ENCODE measurements around the gene UMAD1. TPM values are rescaled to one million over a fixed set of nuclear protein-coding genes. Genes with fewer than 3 reads are reported as not detected.
A peak's percentile ranks its signal among the peaks of the same experiment; 100 is the strongest.

The UMAD1 gene
- total and polyA plus RNA-seq, 2 experiments from 2014 or later, result 8.4 to 12.4 TPM

DNA sequence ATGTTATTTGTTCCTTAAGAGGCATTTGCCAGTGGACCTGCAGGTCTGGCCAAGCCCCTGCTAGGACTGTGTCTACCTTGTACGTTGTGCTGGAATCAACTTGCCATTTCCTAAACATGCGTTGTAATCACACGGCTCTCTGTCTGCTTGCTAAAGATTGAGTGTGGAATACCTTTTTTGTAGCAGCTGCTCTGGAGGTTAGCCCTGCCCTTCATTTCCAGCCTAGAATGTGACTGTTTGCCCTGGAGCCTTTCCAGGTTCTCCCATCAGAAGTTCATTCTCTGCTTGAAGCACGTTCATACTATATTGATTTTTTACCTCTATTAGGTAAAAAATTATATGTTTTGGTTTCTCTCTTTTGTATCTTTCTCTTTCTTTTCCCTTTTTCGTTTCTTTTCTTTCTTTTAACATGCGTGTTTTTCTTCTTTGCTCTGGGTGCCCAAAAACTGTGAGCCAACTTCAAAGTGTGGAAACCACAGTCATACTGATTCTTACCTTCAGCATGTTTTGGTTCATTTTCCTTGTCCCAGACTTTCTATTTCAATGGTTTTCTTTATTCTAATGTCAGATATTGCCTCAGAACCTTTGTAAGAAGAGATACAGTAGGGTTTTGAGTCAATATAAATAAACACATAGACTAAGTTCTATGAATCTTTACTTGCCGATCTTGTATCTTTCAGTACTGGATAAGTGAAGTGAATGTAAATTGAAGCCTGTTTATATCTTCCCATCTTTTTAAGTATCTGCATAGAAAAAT, 189.7 kb downstream of the UMAD1 start (continued):
- TF ChIP-seq, protein P1, sequence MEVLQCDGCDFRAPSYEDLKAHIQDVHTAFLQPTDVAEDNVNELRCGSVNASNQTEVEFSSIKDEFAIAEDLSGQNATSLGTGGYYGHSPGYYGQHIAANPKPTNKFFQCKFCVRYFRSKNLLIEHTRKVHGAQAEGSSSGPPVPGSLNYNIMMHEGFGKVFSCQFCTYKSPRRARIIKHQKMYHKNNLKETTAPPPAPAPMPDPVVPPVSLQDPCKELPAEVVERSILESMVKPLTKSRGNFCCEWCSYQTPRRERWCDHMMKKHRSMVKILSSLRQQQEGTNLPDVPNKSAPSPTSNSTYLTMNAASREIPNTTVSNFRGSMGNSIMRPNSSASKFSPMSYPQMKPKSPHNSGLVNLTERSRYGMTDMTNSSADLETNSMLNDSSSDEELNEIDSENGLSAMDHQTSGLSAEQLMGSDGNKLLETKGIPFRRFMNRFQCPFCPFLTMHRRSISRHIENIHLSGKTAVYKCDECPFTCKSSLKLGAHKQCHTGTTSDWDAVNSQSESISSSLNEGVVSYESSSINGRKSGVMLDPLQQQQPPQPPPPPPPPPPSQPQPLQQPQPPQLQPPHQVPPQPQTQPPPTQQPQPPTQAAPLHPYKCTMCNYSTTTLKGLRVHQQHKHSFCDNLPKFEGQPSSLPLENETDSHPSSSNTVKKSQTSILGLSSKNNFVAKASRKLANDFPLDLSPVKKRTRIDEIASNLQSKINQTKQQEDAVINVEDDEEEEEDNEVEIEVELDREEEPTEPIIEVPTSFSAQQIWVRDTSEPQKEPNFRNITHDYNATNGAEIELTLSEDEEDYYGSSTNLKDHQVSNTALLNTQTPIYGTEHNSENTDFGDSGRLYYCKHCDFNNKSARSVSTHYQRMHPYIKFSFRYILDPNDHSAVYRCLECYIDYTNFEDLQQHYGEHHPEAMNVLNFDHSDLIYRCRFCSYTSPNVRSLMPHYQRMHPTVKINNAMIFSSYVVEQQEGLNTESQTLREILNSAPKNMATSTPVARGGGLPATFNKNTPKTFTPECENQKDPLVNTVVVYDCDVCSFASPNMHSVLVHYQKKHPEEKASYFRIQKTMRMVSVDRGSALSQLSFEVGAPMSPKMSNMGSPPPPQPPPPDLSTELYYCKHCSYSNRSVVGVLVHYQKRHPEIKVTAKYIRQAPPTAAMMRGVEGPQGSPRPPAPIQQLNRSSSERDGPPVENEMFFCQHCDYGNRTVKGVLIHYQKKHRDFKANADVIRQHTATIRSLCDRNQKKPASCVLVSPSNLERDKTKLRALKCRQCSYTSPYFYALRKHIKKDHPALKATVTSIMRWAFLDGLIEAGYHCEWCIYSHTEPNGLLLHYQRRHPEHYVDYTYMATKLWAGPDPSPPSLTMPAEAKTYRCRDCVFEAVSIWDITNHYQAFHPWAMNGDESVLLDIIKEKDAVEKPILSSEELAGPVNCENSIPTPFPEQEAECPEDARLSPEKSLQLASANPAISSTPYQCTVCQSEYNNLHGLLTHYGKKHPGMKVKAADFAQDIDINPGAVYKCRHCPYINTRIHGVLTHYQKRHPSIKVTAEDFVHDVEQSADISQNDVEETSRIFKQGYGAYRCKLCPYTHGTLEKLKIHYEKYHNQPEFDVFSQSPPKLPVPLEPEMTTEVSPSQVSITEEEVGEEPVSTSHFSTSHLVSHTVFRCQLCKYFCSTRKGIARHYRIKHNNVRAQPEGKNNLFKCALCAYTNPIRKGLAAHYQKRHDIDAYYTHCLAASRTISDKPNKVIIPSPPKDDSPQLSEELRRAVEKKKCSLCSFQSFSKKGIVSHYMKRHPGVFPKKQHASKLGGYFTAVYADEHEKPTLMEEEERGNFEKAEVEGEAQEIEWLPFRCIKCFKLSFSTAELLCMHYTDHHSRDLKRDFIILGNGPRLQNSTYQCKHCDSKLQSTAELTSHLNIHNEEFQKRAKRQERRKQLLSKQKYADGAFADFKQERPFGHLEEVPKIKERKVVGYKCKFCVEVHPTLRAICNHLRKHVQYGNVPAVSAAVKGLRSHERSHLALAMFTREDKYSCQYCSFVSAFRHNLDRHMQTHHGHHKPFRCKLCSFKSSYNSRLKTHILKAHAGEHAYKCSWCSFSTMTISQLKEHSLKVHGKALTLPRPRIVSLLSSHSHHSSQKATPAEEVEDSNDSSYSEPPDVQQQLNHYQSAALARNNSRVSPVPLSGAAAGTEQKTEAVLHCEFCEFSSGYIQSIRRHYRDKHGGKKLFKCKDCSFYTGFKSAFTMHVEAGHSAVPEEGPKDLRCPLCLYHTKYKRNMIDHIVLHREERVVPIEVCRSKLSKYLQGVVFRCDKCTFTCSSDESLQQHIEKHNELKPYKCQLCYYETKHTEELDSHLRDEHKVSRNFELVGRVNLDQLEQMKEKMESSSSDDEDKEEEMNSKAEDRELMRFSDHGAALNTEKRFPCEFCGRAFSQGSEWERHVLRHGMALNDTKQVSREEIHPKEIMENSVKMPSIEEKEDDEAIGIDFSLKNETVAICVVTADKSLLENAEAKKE (CRISPR knock-in tag; IDR thresholded peaks at IDR 0.05), result no peak
- no peak for TF ChIP-seq ZNF331 (CRISPR knock-in tag; IDR thresholded peaks at IDR 0.05; ENCODE audit: low read depth)
- TF ChIP-seq, protein P2, sequence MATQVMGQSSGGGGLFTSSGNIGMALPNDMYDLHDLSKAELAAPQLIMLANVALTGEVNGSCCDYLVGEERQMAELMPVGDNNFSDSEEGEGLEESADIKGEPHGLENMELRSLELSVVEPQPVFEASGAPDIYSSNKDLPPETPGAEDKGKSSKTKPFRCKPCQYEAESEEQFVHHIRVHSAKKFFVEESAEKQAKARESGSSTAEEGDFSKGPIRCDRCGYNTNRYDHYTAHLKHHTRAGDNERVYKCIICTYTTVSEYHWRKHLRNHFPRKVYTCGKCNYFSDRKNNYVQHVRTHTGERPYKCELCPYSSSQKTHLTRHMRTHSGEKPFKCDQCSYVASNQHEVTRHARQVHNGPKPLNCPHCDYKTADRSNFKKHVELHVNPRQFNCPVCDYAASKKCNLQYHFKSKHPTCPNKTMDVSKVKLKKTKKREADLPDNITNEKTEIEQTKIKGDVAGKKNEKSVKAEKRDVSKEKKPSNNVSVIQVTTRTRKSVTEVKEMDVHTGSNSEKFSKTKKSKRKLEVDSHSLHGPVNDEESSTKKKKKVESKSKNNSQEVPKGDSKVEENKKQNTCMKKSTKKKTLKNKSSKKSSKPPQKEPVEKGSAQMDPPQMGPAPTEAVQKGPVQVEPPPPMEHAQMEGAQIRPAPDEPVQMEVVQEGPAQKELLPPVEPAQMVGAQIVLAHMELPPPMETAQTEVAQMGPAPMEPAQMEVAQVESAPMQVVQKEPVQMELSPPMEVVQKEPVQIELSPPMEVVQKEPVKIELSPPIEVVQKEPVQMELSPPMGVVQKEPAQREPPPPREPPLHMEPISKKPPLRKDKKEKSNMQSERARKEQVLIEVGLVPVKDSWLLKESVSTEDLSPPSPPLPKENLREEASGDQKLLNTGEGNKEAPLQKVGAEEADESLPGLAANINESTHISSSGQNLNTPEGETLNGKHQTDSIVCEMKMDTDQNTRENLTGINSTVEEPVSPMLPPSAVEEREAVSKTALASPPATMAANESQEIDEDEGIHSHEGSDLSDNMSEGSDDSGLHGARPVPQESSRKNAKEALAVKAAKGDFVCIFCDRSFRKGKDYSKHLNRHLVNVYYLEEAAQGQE (IDR thresholded peaks at IDR 0.05; ENCODE audit: unreplicated experiment), result no peak

DNA sequence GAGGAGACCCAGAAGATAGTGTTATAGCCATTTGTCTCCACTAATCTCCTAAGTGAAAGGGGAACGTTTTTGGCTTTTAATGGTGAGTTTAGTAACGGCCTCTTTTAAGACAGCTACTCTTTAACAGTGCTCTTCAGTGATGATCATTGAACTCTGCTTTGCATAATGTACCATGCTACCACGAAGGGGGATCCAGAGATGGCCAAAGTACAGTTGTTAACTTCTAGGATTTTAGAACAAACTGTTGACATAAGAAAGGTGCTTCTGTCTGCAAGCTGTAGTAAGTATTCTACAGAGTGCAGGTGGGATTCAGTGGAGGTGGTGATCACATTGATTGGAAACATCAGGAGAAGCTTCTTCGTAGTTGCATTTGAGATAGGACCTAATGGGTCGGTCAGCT, 192.0 kb downstream of the UMAD1 start:
- DNase-seq (ENCODE audit: low spot score) (no peak), ATAC-seq (no peak)
- no peaks in the 10 kb centered on the region; the same call in 2 of the 3 replicates for H3K36me3 Mint-ChIP-seq (ENCODE audit: low read depth)
- Histone ChIP-seq H3K36me3 (ENCODE audit: insufficient read depth) (no peaks in the 10 kb centered on the region), H3K27me3 (ENCODE audit: insufficient read depth) (no peaks in the 10 kb centered on the region), H3K79me2 (replicated peaks; ENCODE audit: insufficient read depth) (no peaks in the 10 kb centered on the region), H3K4me1 (ENCODE audit: insufficient read depth) (peaks cover 21% of the 10 kb centered on the region), H3F3A (replicated peaks; ENCODE audit: low read depth) (no peaks in the 10 kb centered on the region), H2AFZ (no peak overlapping the region), H3K4me2 (no peak overlapping the region), H3K27ac (ENCODE audit: low read depth) (no peak overlapping the region), H4K20me1 (replicated peaks; ENCODE audit: insufficient read depth) (no peaks in the 10 kb centered on the region), H3K9me2 (ENCODE audit: insufficient read depth) (no peaks in the 10 kb centered on the region), H3K4me3 (no peak overlapping the region)
- H3K27me3 Mint-ChIP-seq (ENCODE audit: insufficient read depth, low read depth, poor library complexity), result peaks cover 4% of the 10 kb centered on the region
- H3K4me1 Mint-ChIP-seq, result peaks cover 27% of the 10 kb centered on the region
- no peak overlapping the region for H3K4me3 Mint-ChIP-seq
- H3K9me3 Mint-ChIP-seq, result no peaks in the 10 kb centered on the region; the same call in 2 of the 3 replicates
- peak overlapping the region; percentile 10; the same call in 1 of the 2 replicates for H3K27ac Mint-ChIP-seq
- TF ChIP-seq POLR2AphosphoS5 (IDR thresholded peaks at IDR 0.05; ENCODE audit: low read depth) (no peak), NANOG (IDR thresholded peaks at IDR 0.05; ENCODE audit: borderline replicate concordance) (no peak), EZH2 (IDR thresholded peaks at IDR 0.05; ENCODE audit: low read depth, unreplicated experiment) (no peak), ZNF331 (CRISPR knock-in tag; IDR thresholded peaks at IDR 0.05; ENCODE audit: low read depth) (no peak), EZH2phosphoT487 (IDR thresholded peaks at IDR 0.05; ENCODE audit: unreplicated experiment) (no peak), CREB1 (CRISPR knock-in tag; IDR thresholded peaks at IDR 0.05; ENCODE audit: low read depth) (no peak)
- TF ChIP-seq, protein P3, sequence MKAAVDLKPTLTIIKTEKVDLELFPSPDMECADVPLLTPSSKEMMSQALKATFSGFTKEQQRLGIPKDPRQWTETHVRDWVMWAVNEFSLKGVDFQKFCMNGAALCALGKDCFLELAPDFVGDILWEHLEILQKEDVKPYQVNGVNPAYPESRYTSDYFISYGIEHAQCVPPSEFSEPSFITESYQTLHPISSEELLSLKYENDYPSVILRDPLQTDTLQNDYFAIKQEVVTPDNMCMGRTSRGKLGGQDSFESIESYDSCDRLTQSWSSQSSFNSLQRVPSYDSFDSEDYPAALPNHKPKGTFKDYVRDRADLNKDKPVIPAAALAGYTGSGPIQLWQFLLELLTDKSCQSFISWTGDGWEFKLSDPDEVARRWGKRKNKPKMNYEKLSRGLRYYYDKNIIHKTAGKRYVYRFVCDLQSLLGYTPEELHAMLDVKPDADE (IDR thresholded peaks at IDR 0.05), result no peak
- TF ChIP-seq, protein P2 (IDR thresholded peaks at IDR 0.05; ENCODE audit: unreplicated experiment), result no peak
